GM12891 (cell line): ENCODE results near the gene BCL3.

Source experiments
- POLR2A ChIP-seq: IDR thresholded peaks from 2 replicates; pipeline ENCODE4 v1.6.1; 2011; ENCODE audit warnings: low read depth, low read length, control low read depth
- POLR2AphosphoS5 ChIP-seq: IDR thresholded peaks from 2 replicates; pipeline ENCODE4 v1.6.1; 2011; ENCODE audit warnings: low read depth, low read length, control low read depth
- SPI1 ChIP-seq: IDR thresholded peaks from 2 replicates; pipeline ENCODE4 v1.6.1; 2011; ENCODE audit warnings: low read depth, low read length, control low read depth
- TAF1 ChIP-seq: IDR thresholded peaks from 2 replicates; pipeline ENCODE4 v1.6.1; 2011; ENCODE audit warnings: low read depth, low read length, control low read depth

GRCh38 chr19:44741841-44742329 lies 6.6 kb upstream of the BCL3 start:
- TF ChIP-seq POLR2A (no peak), SPI1 (no peak), POLR2AphosphoS5 (no peak), TAF1 (no peak)
